Iris pigment epithelial cell (primary cell): ENCODE data around the gene ZNF521.
A peak's percentile ranks its signal among the peaks of the same experiment; 100 is the strongest.

Experiments
- DNase-seq: peaks from one replicate; pipeline ENCODE4 v3.0.0-alpha.2; 2011; ENCODE audit warnings: low read depth

ZNF521 gene

GRCh38 chr18:25167612-25168410 lies 184.2 kb downstream of the ZNF521 start:
- DNase-seq: no peak

GRCh38 chr18:25166113-25166512 lies 185.9 kb downstream of the ZNF521 start:
- no peak for DNase-seq

GRCh38 chr18:25164848-25165811 lies 186.8 kb downstream of the ZNF521 start:
- peak; percentile 24 for DNase-seq

GRCh38 chr18:25164211-25164847 lies 187.6 kb downstream of the ZNF521 start:
- no peak for DNase-seq

GRCh38 chr18:25153426-25153825 lies 198.5 kb downstream of the ZNF521 start:
- DNase-seq: no peak

- DNase-seq: no peak
These were observed 204.0 kb downstream of the ZNF521 start for GRCh38 chr18:25147877-25148488.

GRCh38 chr18:25146512-25146910 lies 205.5 kb downstream of the ZNF521 start:
- no peak for DNase-seq

GRCh38 chr18:25145731-25146511 lies 206.0 kb downstream of the ZNF521 start:
- no peak for DNase-seq

GRCh38 chr18:25144820-25145219 lies 207.1 kb downstream of the ZNF521 start:
- peak; percentile 47 for DNase-seq

GRCh38 chr18:25141886-25142285 lies 210.1 kb downstream of the ZNF521 start:
- DNase-seq: no peak

GRCh38 chr18:25141399-25141798 lies 210.6 kb downstream of the ZNF521 start:
- no peak for DNase-seq

GRCh38 chr18:25140962-25141308 lies 211.0 kb downstream of the ZNF521 start:
- no peak for DNase-seq

GRCh38 chr18:25140124-25140961 lies 211.6 kb downstream of the ZNF521 start:
- no peak for DNase-seq

GRCh38 chr18:25137197-25137472 lies 214.8 kb downstream of the ZNF521 start:
- DNase-seq: no peak

GRCh38 chr18:25136416-25137196 lies 215.4 kb downstream of the ZNF521 start:
- peak; percentile 6 for DNase-seq

- DNase-seq: no peak
These were observed 217.1 kb downstream of the ZNF521 start for GRCh38 chr18:25134861-25135260.

GRCh38 chr18:25133879-25134278 lies 218.1 kb downstream of the ZNF521 start:
- DNase-seq: no peak

- no peak for DNase-seq
These were observed 219.0 kb downstream of the ZNF521 start for GRCh38 chr18:25132786-25133496.

- no peak for DNase-seq
These were observed 225.2 kb downstream of the ZNF521 start for GRCh38 chr18:25126751-25127150.
